HCT116 (cell line): ENCODE data around the gene CRYAB. TPM values are rescaled to one million over a fixed set of nuclear protein-coding genes. Genes with fewer than 3 reads are reported as not detected.

Source experiments
- ATAC-seq: fragments of 200-7000 bp; cut with Tn5 transposase; 2 replicates; pipeline ENCODE4 v1.9.1; 2020; ENCODE audit warnings: mild to moderate bottlenecking, moderate library complexity
- BruUV-seq: library from RNA; stranded (reverse); fragments of 400-500 nt; replicated peaks from 2 replicates; lab custom pipeline; 2021; lab: Mats Ljungman, UMichigan
- CTCF ChIA-PET: fragments of 300-600 bp; sonication (Branson Sonifier 250); formaldehyde crosslinking; loops from one replicate; lab custom pipeline; 2021; ENCODE audit warnings: antibody characterized with exemption; lab: Charles Lee
- POLR2A ChIA-PET: fragments of 300-600, 350-600 bp; sonication (Branson Sonifier 250); formaldehyde crosslinking; loops from one replicate; lab custom pipeline; 2021; ENCODE audit warnings: antibody characterized with exemption; lab: Charles Lee
- RAD21 ChIA-PET, 2 experiments: fragments of 300-600 bp; sonication (Branson Sonifier 250); formaldehyde crosslinking; loops; one replicate each; lab custom pipeline; 2023; ENCODE audit warnings: low total read pairs in 2 of 2; ENCODE audit not compliant: uncharacterized antibody in 2 of 2, unreplicated experiment in 2 of 2, low non-redundant PET in 1 of 2; lab: Charles Lee
- DNase-seq: peaks from one replicate; pipeline ENCODE4 v3.0.0-alpha.2; 2010; ENCODE audit warnings: low read depth, low spot score
- H2AFZ ChIP-seq: fragments of 200-600 bp; shearing (Covaris generic), sonication (generic); 2 replicates; pipeline ENCODE4 v1.6.1; 2017; ENCODE audit warnings: low read depth, mixed run types, mixed read lengths, antibody characterized with exemption, low read length; ENCODE audit not compliant: poor library complexity, severe bottlenecking
- H3K27ac ChIP-seq: 2 replicates; pipeline ENCODE4 v1.5.1; 2012; ENCODE audit warnings: low read depth, low read length
- H3K27me3 ChIP-seq: fragments of 200-600 bp; sonication (generic); 2 replicates; pipeline ENCODE4 v1.6.1; 2016; ENCODE audit warnings: mixed run types, low read length, mixed read lengths; ENCODE audit not compliant: insufficient read depth
- H3K36me3 ChIP-seq, 2 experiments: fragments of 200-500 bp in 1 of 2; fragments of 200-600 bp in 1 of 2; sonication (Bioruptor generic) in 1 of 2; sonication (generic) in 1 of 2; 2 replicates each; pipeline versions ENCODE4 v1.5.1 to v1.6.1; 2014 to 2016; ENCODE audit warnings: low read length in 2 of 2, inconsistent platforms in 1 of 2, mixed read lengths in 1 of 2, mixed run types in 1 of 2; ENCODE audit not compliant: insufficient read depth in 2 of 2, control insufficient read depth in 1 of 2
- H3K4me1 ChIP-seq, 2 experiments: fragments of 200-600 bp in 1 of 2; sonication (generic) in 1 of 2; 2 replicates each; pipeline versions ENCODE4 v1.5.1 to v1.6.1; 2012 to 2017; ENCODE audit warnings: low read length in 2 of 2, inconsistent platforms in 1 of 2, mild to moderate bottlenecking in 1 of 2, mixed read lengths in 1 of 2, mixed run types in 1 of 2, moderate library complexity in 1 of 2; ENCODE audit not compliant: insufficient read depth in 2 of 2, control insufficient read depth in 1 of 2
- H3K4me2 ChIP-seq: fragments of 200-600 bp; sonication (generic); 2 replicates; pipeline ENCODE4 v1.6.1; 2017; ENCODE audit warnings: mixed run types, low read length, mixed read lengths
- H3K4me3 ChIP-seq, 2 experiments: fragments of 200-600 bp in 1 of 2; sonication (generic) in 1 of 2; replicated peaks in 1 of 2; 2 replicates each; pipeline ENCODE4 v1.5.1; 2011 to 2016; ENCODE audit warnings: low read length in 2 of 2, control low read depth in 1 of 2, low read depth in 1 of 2, mild to moderate bottlenecking in 1 of 2, mixed read lengths in 1 of 2, mixed run types in 1 of 2
- H3K79me2 ChIP-seq: fragments of 200-600 bp; sonication (generic); 2 replicates; pipeline ENCODE4 v1.6.1; 2017; ENCODE audit warnings: mild to moderate bottlenecking, mixed run types, low read length, moderate library complexity, mixed read lengths; ENCODE audit not compliant: insufficient read depth
- H3K9ac ChIP-seq: fragments of 200-600 bp; sonication (generic); 2 replicates; pipeline ENCODE4 v1.6.1; 2016; ENCODE audit warnings: low read length, mixed read lengths
- H3K9me2 ChIP-seq: fragments of 200-600 bp; sonication (generic), shearing (Covaris generic); 2 replicates; pipeline ENCODE4 v1.6.1; 2017; ENCODE audit warnings: mixed run types, mild to moderate bottlenecking, moderate library complexity; ENCODE audit not compliant: insufficient read depth
- H3K9me3 ChIP-seq, 2 experiments: fragments of 200-500 bp in 1 of 2; fragments of 200-600 bp in 1 of 2; sonication (Bioruptor generic) in 1 of 2; sonication (generic) in 1 of 2; 2 replicates each; pipeline ENCODE4 v1.6.1; 2014 to 2017; ENCODE audit warnings: low read length in 2 of 2, mixed read lengths in 2 of 2, inconsistent platforms in 1 of 2, low read depth in 1 of 2, mild to moderate bottlenecking in 1 of 2, mixed run types in 1 of 2, moderate library complexity in 1 of 2; ENCODE audit not compliant: control insufficient read depth in 1 of 2, insufficient read depth in 1 of 2
- H4K20me1 ChIP-seq: fragments of 200-600 bp; sonication (generic), shearing (Covaris generic); 2 replicates; pipeline ENCODE4 v1.6.1; 2017; ENCODE audit warnings: mixed run types, mild to moderate bottlenecking, moderate library complexity; ENCODE audit not compliant: insufficient read depth
- CBX3 ChIP-seq: IDR thresholded peaks from 2 replicates; pipeline ENCODE4 v1.6.1; 2012; ENCODE audit warnings: low read depth
- CTCF ChIP-seq, 3 experiments: fragments of 200-600 bp in 1 of 3; sonication (generic) in 1 of 3; IDR thresholded peaks in 2 of 3; conservative IDR thresholded peaks in 1 of 3; 2 replicates each; pipeline ENCODE4 v1.5.1; 2012 to 2017; ENCODE audit warnings: low read depth in 2 of 3, low read length in 2 of 3, antibody characterized with exemption in 1 of 3, borderline replicate concordance in 1 of 3, control low read depth in 1 of 3, mild to moderate bottlenecking in 1 of 3, mixed read lengths in 1 of 3, mixed run types in 1 of 3, moderate library complexity in 1 of 3; ENCODE audit not compliant: insufficient read depth in 1 of 3
- EZH2phosphoT487 ChIP-seq: fragments of 200-600 bp; IDR thresholded peaks from 2 replicates; pipeline ENCODE4 v1.6.1; 2018; ENCODE audit warnings: antibody characterized with exemption, borderline replicate concordance
- MAX ChIP-seq: IDR thresholded peaks from 2 replicates; pipeline ENCODE4 v1.6.1; 2012
- POLR2A ChIP-seq: IDR thresholded peaks from 2 replicates; pipeline ENCODE4 v1.7.0; 2011; ENCODE audit warnings: borderline replicate concordance; ENCODE audit not compliant: insufficient read depth, insufficient read length; ENCODE audit errors: extremely low read depth
- POLR2AphosphoS5 ChIP-seq: IDR thresholded peaks from 2 replicates; pipeline ENCODE4 v1.6.1; 2011; ENCODE audit warnings: mild to moderate bottlenecking, low read depth, low read length, moderate library complexity
- TCF7L2 ChIP-seq: IDR thresholded peaks from 2 replicates; pipeline ENCODE4 v1.7.0; 2011; ENCODE audit warnings: borderline replicate concordance, inconsistent platforms; ENCODE audit not compliant: insufficient read depth, insufficient read length; ENCODE audit errors: extremely low read depth
- ZBTB33 ChIP-seq: IDR thresholded peaks from 2 replicates; pipeline ENCODE4 v1.6.1; 2011; ENCODE audit warnings: mild to moderate bottlenecking, low read length, moderate library complexity; ENCODE audit not compliant: insufficient replicate concordance; ENCODE audit errors: extremely low read depth
- ZNF274 ChIP-seq: fragments of 200-500 bp; sonication (Bioruptor generic); IDR thresholded peaks from 2 replicates; pipeline ENCODE4 v1.6.1; 2014; ENCODE audit warnings: mild to moderate bottlenecking, low read depth, low read length, inconsistent platforms
- intact Hi-C: fragments of 100-400 bp; cut with micrococcal nuclease; formaldehyde crosslinking; loops from 2 replicates; pipeline ENCODE4 v1.10.0; 2022
- total RNA-seq: library from RNA; stranded (reverse); gene quantifications from one replicate; pipeline ENCODE4 v1.2.1, GENCODE V29; 2021; ENCODE audit not compliant: unreplicated experiment

Gene CRYAB
- total RNA-seq, 1 experiment from 2014 or later = not detected

- CTCF ChIA-PET = interaction anchor here (1.1 to 1.7 kb wide), 4 partner anchors 10 to 100 kb away, joined by 3 to 5 read pairs (median 3); no protein-coding TSS in a partner anchor
- Histone ChIP-seq H3K36me3 (peaks cover 2 to 15% of the 10 kb centered on the region in 2 experiments; a peak in 1 of 4 replicates), H3K27ac (peak overlapping the region; percentile 76), H3K4me1 (peaks cover 0 to 18% of the 10 kb centered on the region in 2 experiments; a peak in 3 of 4 replicates), H2AFZ (peak overlapping the region; percentile 97), H3K79me2 (0 out of 2 replicates have a peak, but pooled peaks cover 9% of the 10 kb centered on the region), H3K9me3 (no peaks in the 10 kb centered on the region), H3K4me3 (peak overlapping the region; percentile 89 to 90), H3K27me3 (no peaks in the 10 kb centered on the region), H3K9ac (peak overlapping the region; percentile 66), H4K20me1 (no peaks in the 10 kb centered on the region), H3K4me2 (peak overlapping the region; percentile 90), H3K9me2 (no peaks in the 10 kb centered on the region)
- no peak for DNase-seq
- BruUV-seq = no TSS peak
- ATAC-seq = no peak
- POLR2A ChIA-PET = interaction anchor here (0.8 to 1.4 kb wide), 2 partner anchors 9 to 310 kb away, joined by 3 read pairs; no protein-coding TSS in a partner anchor
- TF ChIP-seq MAX = 0 out of 2 replicates have a peak, but pooled peaks have one; percentile 17
- TF ChIP-seq TCF7L2 = no peak
- RAD21 ChIA-PET = interaction anchor here in 1 of 2 experiments (1.0 kb wide), 1 partner anchor 64 kb away, joined by 3 read pairs; no protein-coding TSS in a partner anchor
- intact Hi-C loops = no loop called here
Observed at GRCh38 chr11:111871693-111872161, 39.8 kb downstream of the CRYAB start.

GRCh38 chr11:111870886-111871692 is 40.5 kb downstream of the CRYAB start, which contains the start of gene ALG9:
TSS of gene ALG9 (minus strand) at chr11:111871581. CDS start at chr11:111871482, 99 bp downstream.
- Histone ChIP-seq H3K4me1 (peaks cover 0 to 18% of the 10 kb centered on the region in 2 experiments; a peak in 3 of 4 replicates), H3K4me2 (peak within 1 kb of the TSS; percentile 90), H3K9me3 (no peaks in the 10 kb centered on the region), H3K9me2 (no peaks in the 10 kb centered on the region), H2AFZ (peak within 1 kb of the TSS; percentile 97), H3K27me3 (no peaks in the 10 kb centered on the region), H3K36me3 (peaks cover 2 to 11% of the 10 kb centered on the region in 2 experiments; a peak in 1 of 4 replicates), H3K79me2 (0 out of 2 replicates have a peak, but pooled peaks cover 9% of the 10 kb centered on the region), H4K20me1 (no peaks in the 10 kb centered on the region), H3K4me3 (peak within 1 kb of the TSS; percentile 89 to 90), H3K27ac (peak within 1 kb of the TSS; percentile 76), H3K9ac (peak within 1 kb of the TSS; percentile 66)
- peak; percentile 73 for DNase-seq
- ATAC-seq = peak; percentile 89
- intact Hi-C loops = no loop called here
- POLR2A ChIA-PET = interaction anchor here (1.4 kb wide), 1 partner anchor 8 kb away, joined by 3 read pairs; no protein-coding TSS in a partner anchor
- CTCF ChIA-PET = interaction anchor here (0.9 to 1.7 kb wide), 6 partner anchors 9 to 111 kb away, joined by 3 to 5 read pairs (median 3); no protein-coding TSS in a partner anchor
- TSS peak; percentile 34 for BruUV-seq
- RAD21 ChIA-PET = interaction anchor here in 1 of 2 experiments (0.7 to 1.0 kb wide), 2 partner anchors 52 to 64 kb away, joined by 3 to 6 read pairs; no protein-coding TSS in a partner anchor
- no peak for TF ChIP-seq CBX3
- no peak for TF ChIP-seq EZH2phosphoT487
- TF ChIP-seq ZBTB33 = peak; percentile 32
- peak; percentile 22 for TF ChIP-seq POLR2A
- peak; percentile 61; the same call in 1 of the 2 replicates for TF ChIP-seq MAX
- TF ChIP-seq CTCF (IDR thresholded peaks at IDR 0.05 in 2 of 3, conservative IDR thresholded peaks at IDR 0.05 in 1 of 3; ENCODE audit: borderline replicate concordance in 1 of 3, insufficient read depth in 1 of 3, low read depth in 2 of 3, low read length in 2 of 3) = peak in 2 of 3 experiments; percentile 49 to 59; a peak in 4 of 6 replicates
- peak; percentile 98 for TF ChIP-seq TCF7L2
- TF ChIP-seq POLR2AphosphoS5 = peak; percentile 70
- TF ChIP-seq ZNF274 = no peak
